PC-9 (cell line): ENCODE data around the gene ARNT2. TPM values are rescaled to one million over a fixed set of nuclear protein-coding genes. Genes with fewer than 3 reads are reported as not detected.
A peak's percentile ranks its signal among the peaks of the same experiment; 100 is the strongest.

Experiments
- BruUV-seq: library from RNA; stranded (reverse); fragments of 400-500 nt; replicated peaks from 2 replicates; lab custom pipeline; 2021; lab: Mats Ljungman, UMichigan
- CTCF ChIA-PET: fragments of 300-600 bp; sonication (Branson Sonifier 250); formaldehyde crosslinking; loops from one replicate; lab custom pipeline; 2022; ENCODE audit warnings: antibody characterized with exemption; lab: Charles Lee
- POLR2A ChIA-PET: fragments of 300-600 bp; sonication (Branson Sonifier 250); formaldehyde crosslinking; loops from one replicate; lab custom pipeline; 2022; ENCODE audit warnings: antibody characterized with exemption; ENCODE audit not compliant: unreplicated experiment; lab: Charles Lee
- DNase-seq, 2 experiments: peaks; one replicate each; pipeline versions ENCODE4 v3.0.0 to v3.0.0-alpha.2; 2015 to 2022; ENCODE audit warnings: mixed read lengths in 1 of 2
- H2AFZ ChIP-seq: fragments of 200-600 bp; sonication (generic); 2 replicates; pipeline ENCODE4 v1.8.1; 2017; ENCODE audit warnings: antibody characterized with exemption
- H3F3A ChIP-seq: fragments of 200-600 bp; sonication (generic); 2 replicates; pipeline ENCODE4 v1.8.1; 2017; ENCODE audit warnings: antibody characterized with exemption, mild to moderate bottlenecking, low read depth; ENCODE audit not compliant: insufficient read depth
- H3K27ac ChIP-seq: fragments of 200-600 bp; sonication (generic); 2 replicates; pipeline ENCODE4 v1.6.1; 2016; ENCODE audit warnings: mixed run types
- H3K27me3 ChIP-seq: fragments of 200-600 bp; sonication (generic); 2 replicates; pipeline ENCODE4 v1.6.1; 2016; ENCODE audit warnings: low read depth, mixed run types; ENCODE audit not compliant: insufficient read depth
- H3K36me3 ChIP-seq: fragments of 200-600 bp; sonication (generic); 2 replicates; pipeline ENCODE4 v1.6.1; 2016; ENCODE audit warnings: low read depth, mixed run types
- H3K4me1 ChIP-seq: fragments of 200-600 bp; sonication (generic); replicated peaks from 2 replicates; pipeline ENCODE4 v1.6.1; 2016; ENCODE audit warnings: mixed run types; ENCODE audit not compliant: insufficient read depth
- H3K4me2 ChIP-seq: fragments of 200-600 bp; sonication (generic); 2 replicates; pipeline ENCODE4 v1.6.1; 2017; ENCODE audit warnings: mixed run types
- H3K4me3 ChIP-seq: fragments of 200-600 bp; sonication (generic); 2 replicates; pipeline ENCODE4 v1.6.1; 2016; ENCODE audit warnings: mixed run types
- H3K79me2 ChIP-seq: fragments of 200-600 bp; sonication (generic); 2 replicates; pipeline ENCODE4 v1.6.1; 2017; ENCODE audit warnings: low read depth, mixed run types
- H3K9me2 ChIP-seq: fragments of 200-600 bp; sonication (generic); 2 replicates; pipeline ENCODE4 v1.8.1; 2017; ENCODE audit warnings: mild to moderate bottlenecking; ENCODE audit not compliant: insufficient read depth
- H3K9me3 ChIP-seq: fragments of 200-600 bp; sonication (generic); 2 replicates; pipeline ENCODE4 v1.8.1; 2016; ENCODE audit warnings: low read depth; ENCODE audit not compliant: insufficient read depth
- H4K20me1 ChIP-seq: fragments of 200-600 bp; sonication (generic); 2 replicates; pipeline ENCODE4 v1.8.1; 2017; ENCODE audit not compliant: insufficient read depth
- EZH2 ChIP-seq: fragments of 200-600 bp; sonication (generic); IDR thresholded peaks from 2 replicates; pipeline ENCODE4 v1.8.0; 2017; ENCODE audit warnings: antibody characterized with exemption, low read depth
- intact Hi-C: fragments of 100-400 bp; cut with micrococcal nuclease; formaldehyde crosslinking; loops from one replicate; pipeline ENCODE4 v1.10.0; 2022; ENCODE audit not compliant: unreplicated experiment
- total RNA-seq: library from RNA; stranded (reverse); gene quantifications from 2 replicates; pipeline ENCODE4 v1.2.3, GENCODE V29; 2021
- TF ChIP-seq, protein P1 (sequence below): fragments of 200-600 bp; sonication (generic); conservative IDR thresholded peaks from 2 replicates; pipeline ENCODE4 v1.6.1; 2017; ENCODE audit warnings: mixed run types, antibody characterized with exemption, mild to moderate bottlenecking, moderate library complexity

The ARNT2 gene
- total RNA-seq, 1 experiment from 2014 or later: 4.3 TPM

- Histone ChIP-seq H3K4me3 (no peak overlapping the region), H4K20me1 (no peaks in the 10 kb centered on the region), H3K4me1 (peaks cover 44% of the 10 kb centered on the region), H3K36me3 (no peaks in the 10 kb centered on the region; the same call in 1 of the 2 replicates), H2AFZ (0 out of 2 replicates have a peak overlapping the region, but pooled peaks have one; percentile 33), H3K9me3 (peaks cover 12% of the 10 kb centered on the region; the same call in 1 of the 2 replicates), H3K27me3 (no peaks in the 10 kb centered on the region), H3K4me2 (peak overlapping the region; percentile 59), H3K79me2 (no peaks in the 10 kb centered on the region), H3K9me2 (no peaks in the 10 kb centered on the region), H3F3A (peaks cover 36% of the 10 kb centered on the region), H3K27ac (peak overlapping the region; percentile 81)
- ChIA-PET POLR2A (no interaction called here), CTCF (no interaction called here)
- DNase-seq: no peak
- TSS peak; percentile 74 for BruUV-seq
- intact Hi-C loops: no loop called here
- TF ChIP-seq, protein P1, sequence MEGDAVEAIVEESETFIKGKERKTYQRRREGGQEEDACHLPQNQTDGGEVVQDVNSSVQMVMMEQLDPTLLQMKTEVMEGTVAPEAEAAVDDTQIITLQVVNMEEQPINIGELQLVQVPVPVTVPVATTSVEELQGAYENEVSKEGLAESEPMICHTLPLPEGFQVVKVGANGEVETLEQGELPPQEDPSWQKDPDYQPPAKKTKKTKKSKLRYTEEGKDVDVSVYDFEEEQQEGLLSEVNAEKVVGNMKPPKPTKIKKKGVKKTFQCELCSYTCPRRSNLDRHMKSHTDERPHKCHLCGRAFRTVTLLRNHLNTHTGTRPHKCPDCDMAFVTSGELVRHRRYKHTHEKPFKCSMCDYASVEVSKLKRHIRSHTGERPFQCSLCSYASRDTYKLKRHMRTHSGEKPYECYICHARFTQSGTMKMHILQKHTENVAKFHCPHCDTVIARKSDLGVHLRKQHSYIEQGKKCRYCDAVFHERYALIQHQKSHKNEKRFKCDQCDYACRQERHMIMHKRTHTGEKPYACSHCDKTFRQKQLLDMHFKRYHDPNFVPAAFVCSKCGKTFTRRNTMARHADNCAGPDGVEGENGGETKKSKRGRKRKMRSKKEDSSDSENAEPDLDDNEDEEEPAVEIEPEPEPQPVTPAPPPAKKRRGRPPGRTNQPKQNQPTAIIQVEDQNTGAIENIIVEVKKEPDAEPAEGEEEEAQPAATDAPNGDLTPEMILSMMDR: no peak
- TF ChIP-seq EZH2: no peak
These were observed 192.9 kb downstream of the ARNT2 start for GRCh38 chr15:80597076-80597475.

DNA sequence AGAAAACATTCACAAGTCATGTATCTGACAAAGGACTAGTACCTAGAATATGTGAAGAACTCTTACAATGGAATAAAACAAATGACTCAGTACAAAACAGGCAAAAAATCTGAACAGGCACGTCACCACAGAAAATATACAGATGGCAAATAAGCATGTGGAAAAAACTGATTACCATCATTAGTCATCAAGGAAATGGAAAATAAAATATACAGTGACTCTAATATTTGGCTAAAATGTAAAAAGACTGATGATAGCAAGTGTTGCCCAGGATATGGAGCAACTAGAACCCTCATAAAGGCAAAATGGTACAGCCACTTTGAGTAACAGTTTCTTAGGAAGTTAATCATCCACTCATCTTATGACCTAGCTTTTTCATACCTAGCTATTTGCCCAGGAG is 195.2 kb downstream of the ARNT2 start:
- ChIA-PET CTCF (no interaction called here), POLR2A (no interaction called here)
- H3K79me2 ChIP-seq: no peaks in the 10 kb centered on the region
- TF ChIP-seq, protein P1: no peak
- H4K20me1 ChIP-seq: no peaks in the 10 kb centered on the region
- DNase-seq: peak in 1 of 2 experiments; percentile 73
- no peak overlapping the region; the same call in 1 of the 2 replicates for H3K4me2 ChIP-seq
- peak overlapping the region; percentile 68 for H3K27ac ChIP-seq
- peaks cover 36% of the 10 kb centered on the region for H3F3A ChIP-seq
- H3K9me2 ChIP-seq: no peaks in the 10 kb centered on the region
- intact Hi-C loops: no loop called here
- H3K36me3 ChIP-seq: no peaks in the 10 kb centered on the region; the same call in 1 of the 2 replicates
- H3K4me3 ChIP-seq: no peak overlapping the region
- H2AFZ ChIP-seq: no peak overlapping the region
- H3K4me1 ChIP-seq: peaks cover 43% of the 10 kb centered on the region
- H3K27me3 ChIP-seq: no peaks in the 10 kb centered on the region
- peaks cover 12% of the 10 kb centered on the region; the same call in 1 of the 2 replicates for H3K9me3 ChIP-seq
- no TSS peak for BruUV-seq

DNA sequence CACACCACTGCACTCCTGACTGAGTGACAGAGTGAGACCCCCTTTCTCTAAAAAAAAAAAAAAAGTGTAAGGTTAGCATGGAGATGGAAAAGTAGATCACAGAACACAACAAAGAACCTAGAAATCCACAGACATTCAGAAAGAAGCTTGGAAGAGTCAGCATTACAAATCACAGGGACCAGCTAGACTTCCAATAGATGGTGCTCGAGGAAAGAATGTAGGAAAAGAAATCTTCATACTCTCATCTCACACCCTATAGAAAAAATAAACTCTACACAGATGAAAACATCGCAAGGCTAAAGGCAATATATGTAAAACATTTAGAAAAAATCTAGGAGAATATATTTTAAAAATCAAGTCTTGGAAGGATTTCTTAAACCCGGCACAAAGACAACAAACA is 196.4 kb downstream of the ARNT2 start:
- no peak overlapping the region for H3K27ac ChIP-seq
- DNase-seq: no peak
- no peak overlapping the region for H2AFZ ChIP-seq
- BruUV-seq: no TSS peak
- H3F3A ChIP-seq: peaks cover 33% of the 10 kb centered on the region
- H3K79me2 ChIP-seq: no peaks in the 10 kb centered on the region
- H3K27me3 ChIP-seq: no peaks in the 10 kb centered on the region
- peaks cover 12% of the 10 kb centered on the region; the same call in 1 of the 2 replicates for H3K9me3 ChIP-seq
- TF ChIP-seq, protein P1: no peak
- TF ChIP-seq EZH2: no peak
- H4K20me1 ChIP-seq: no peaks in the 10 kb centered on the region
- H3K9me2 ChIP-seq: no peaks in the 10 kb centered on the region
- POLR2A ChIA-PET: interaction anchor here (0.6 kb wide), 1 partner anchor 92 kb away, joined by 4 read pairs; no protein-coding TSS in a partner anchor
- CTCF ChIA-PET: interaction anchor here (0.6 kb wide), 1 partner anchor 63 kb away, joined by 4 read pairs; no protein-coding TSS in a partner anchor
- intact Hi-C loops: no loop called here
- peaks cover 31% of the 10 kb centered on the region for H3K4me1 ChIP-seq
- no peaks in the 10 kb centered on the region; the same call in 1 of the 2 replicates for H3K36me3 ChIP-seq
- no peak overlapping the region for H3K4me3 ChIP-seq
- no peak overlapping the region for H3K4me2 ChIP-seq
